ENCODE measurements around the gene CRYGD. TPM values are rescaled to one million over a fixed set of nuclear protein-coding genes. Genes with fewer than 3 reads are reported as not detected.

The CRYGD gene
- total and polyA plus RNA-seq, 9 of the 15 experiments (the other 6 are each of a cell fraction or from before 2014, with no cell fraction given) = not detected

DNA sequence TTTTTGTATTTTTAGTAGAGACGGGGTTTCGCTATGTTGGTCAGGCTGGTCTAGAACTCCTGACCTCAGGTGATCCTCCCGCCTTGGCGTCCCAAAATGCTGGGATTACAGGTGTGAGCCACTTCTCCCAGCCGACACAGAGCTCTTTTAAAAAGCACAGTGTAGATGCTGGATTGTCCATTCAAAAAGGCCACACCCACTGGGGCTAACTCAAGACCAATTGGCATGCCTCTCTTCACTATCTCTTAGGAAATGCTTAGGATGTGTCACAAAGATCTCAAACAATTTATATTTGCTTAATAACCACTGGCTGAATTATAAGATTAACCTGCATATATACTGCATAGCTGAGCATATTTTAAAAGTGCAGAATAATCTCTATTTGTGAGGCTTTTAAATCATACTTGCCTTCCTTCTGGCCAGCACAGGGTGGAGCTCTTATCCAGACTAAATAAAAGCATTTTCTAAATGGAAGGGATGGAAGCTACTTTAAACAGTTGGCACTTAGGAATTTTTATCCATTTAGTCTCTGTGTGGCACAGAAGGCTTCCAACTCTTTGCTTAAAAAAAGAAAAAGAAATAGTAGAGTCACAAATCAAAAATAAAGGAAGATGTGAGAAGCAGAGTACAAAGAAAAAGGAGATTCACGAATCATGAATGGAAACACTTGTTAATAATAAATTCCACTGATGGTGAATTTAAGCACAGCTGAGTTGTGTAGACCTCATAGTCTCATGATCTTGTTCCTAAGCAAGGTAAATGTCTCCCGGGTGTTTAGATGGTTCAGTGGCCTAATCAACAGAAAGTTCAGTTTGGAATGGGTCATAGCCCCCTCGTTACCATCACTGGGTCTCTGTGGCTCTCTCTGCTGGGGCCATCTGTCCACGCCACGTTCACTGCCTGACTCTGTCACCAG lies 22.4 kb downstream of the CRYGD start:
- Histone ChIP-seq H3K9me1 (ENCODE audit: control insufficient read depth, insufficient read depth, low read length) (no peaks in the 10 kb centered on the region), H3K27me3 (ENCODE audit: control insufficient read depth in 2 of 2, insufficient read depth in 2 of 2, low read length in 2 of 2) (0 out of 5 replicates have a peak, but pooled peaks cover 0 to 4% of the 10 kb centered on the region in 2 experiments), H3K27ac (ENCODE audit: extremely low read depth, low read depth, low read length) (no peak overlapping the region), H3K79me2 (ENCODE audit: control insufficient read depth, insufficient read depth, low read length) (no peaks in the 10 kb centered on the region), H3K4me1 (replicated peaks in 1 of 2; ENCODE audit: control insufficient read depth in 2 of 2, insufficient read depth in 2 of 2, low read length in 2 of 2) (no peaks in the 10 kb centered on the region), H3K9ac (ENCODE audit: insufficient read depth in 1 of 2, low read depth in 2 of 2, low read length in 2 of 2) (no peak overlapping the region), H3K9me3 (replicated peaks; ENCODE audit: control insufficient read depth, insufficient read depth, low read depth, low read length) (no peaks in the 10 kb centered on the region), H3K4me2 (ENCODE audit: insufficient read depth, low read length) (no peak overlapping the region), H3K36me3 (ENCODE audit: control insufficient read depth, insufficient read depth, low read length) (no peaks in the 10 kb centered on the region), H2AFZ (ENCODE audit: low read depth, low read length) (0 out of 2 replicates have a peak overlapping the region, but pooled peaks have one; percentile 16), H3K4me3 (no peak overlapping the region), H4K20me1 (replicated peaks; ENCODE audit: control insufficient read depth, insufficient read depth, low read length) (no peaks in the 10 kb centered on the region)
- TF ChIP-seq, protein P1, sequence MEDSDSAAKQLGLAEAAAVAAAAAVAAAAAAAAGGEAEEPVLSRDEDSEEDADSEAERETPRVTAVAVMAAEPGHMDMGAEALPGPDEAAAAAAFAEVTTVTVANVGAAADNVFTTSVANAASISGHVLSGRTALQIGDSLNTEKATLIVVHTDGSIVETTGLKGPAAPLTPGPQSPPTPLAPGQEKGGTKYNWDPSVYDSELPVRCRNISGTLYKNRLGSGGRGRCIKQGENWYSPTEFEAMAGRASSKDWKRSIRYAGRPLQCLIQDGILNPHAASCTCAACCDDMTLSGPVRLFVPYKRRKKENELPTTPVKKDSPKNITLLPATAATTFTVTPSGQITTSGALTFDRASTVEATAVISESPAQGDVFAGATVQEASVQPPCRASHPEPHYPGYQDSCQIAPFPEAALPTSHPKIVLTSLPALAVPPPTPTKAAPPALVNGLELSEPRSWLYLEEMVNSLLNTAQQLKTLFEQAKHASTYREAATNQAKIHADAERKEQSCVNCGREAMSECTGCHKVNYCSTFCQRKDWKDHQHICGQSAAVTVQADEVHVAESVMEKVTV (CRISPR knock-in tag; IDR thresholded peaks at IDR 0.05) = peak; percentile 33; the same call in 1 of the 2 replicates
- TF ChIP-seq RAD21 (CRISPR knock-in tag; conservative IDR thresholded peaks at IDR 0.05 in 1 of 2, IDR thresholded peaks at IDR 0.05 in 1 of 2) (peak; percentile 56 to 64), CTCF (IDR thresholded peaks at IDR 0.05 in 2 of 3, conservative IDR thresholded peaks at IDR 0.05 in 1 of 3; ENCODE audit: insufficient read depth in 2 of 3, low read depth in 1 of 3, low read length in 3 of 3) (peak; percentile 14 to 62 (median 41); a peak in 5 of 6 replicates), SMARCB1 (IDR thresholded peaks at IDR 0.05; ENCODE audit: insufficient read length, low read depth) (no peak)
- TF ChIP-seq, protein P2, sequence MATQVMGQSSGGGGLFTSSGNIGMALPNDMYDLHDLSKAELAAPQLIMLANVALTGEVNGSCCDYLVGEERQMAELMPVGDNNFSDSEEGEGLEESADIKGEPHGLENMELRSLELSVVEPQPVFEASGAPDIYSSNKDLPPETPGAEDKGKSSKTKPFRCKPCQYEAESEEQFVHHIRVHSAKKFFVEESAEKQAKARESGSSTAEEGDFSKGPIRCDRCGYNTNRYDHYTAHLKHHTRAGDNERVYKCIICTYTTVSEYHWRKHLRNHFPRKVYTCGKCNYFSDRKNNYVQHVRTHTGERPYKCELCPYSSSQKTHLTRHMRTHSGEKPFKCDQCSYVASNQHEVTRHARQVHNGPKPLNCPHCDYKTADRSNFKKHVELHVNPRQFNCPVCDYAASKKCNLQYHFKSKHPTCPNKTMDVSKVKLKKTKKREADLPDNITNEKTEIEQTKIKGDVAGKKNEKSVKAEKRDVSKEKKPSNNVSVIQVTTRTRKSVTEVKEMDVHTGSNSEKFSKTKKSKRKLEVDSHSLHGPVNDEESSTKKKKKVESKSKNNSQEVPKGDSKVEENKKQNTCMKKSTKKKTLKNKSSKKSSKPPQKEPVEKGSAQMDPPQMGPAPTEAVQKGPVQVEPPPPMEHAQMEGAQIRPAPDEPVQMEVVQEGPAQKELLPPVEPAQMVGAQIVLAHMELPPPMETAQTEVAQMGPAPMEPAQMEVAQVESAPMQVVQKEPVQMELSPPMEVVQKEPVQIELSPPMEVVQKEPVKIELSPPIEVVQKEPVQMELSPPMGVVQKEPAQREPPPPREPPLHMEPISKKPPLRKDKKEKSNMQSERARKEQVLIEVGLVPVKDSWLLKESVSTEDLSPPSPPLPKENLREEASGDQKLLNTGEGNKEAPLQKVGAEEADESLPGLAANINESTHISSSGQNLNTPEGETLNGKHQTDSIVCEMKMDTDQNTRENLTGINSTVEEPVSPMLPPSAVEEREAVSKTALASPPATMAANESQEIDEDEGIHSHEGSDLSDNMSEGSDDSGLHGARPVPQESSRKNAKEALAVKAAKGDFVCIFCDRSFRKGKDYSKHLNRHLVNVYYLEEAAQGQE (IDR thresholded peaks at IDR 0.05; ENCODE audit: borderline replicate concordance) = peak; percentile 42
- TF ChIP-seq, protein P2 (CRISPR knock-in tag; IDR thresholded peaks at IDR 0.05; ENCODE audit: low read depth) = no peak
- POLR2A ChIA-PET = interaction anchor here (0.9 to 1.0 kb wide), 3 partner anchors 12 to 213 kb away, joined by 3 read pairs; no protein-coding TSS in a partner anchor
- ATAC-seq (peak; percentile 79), FAIRE-seq (no peak), DNase-seq (ENCODE audit: extremely low read depth in 1 of 4, low spot score in 3 of 4) (peak in 2 of 4 experiments; percentile 9 to 13)
- in situ Hi-C loops (cut with MboI) = no loop called here
- intact Hi-C loops (cut with micrococcal nuclease) = loop anchor here (1.0 to 5.0 kb wide), 3 partner anchors 73 to 271 kb away; partner anchors contain the start of gene PIKFYVE
- WGBS (ENCODE audit: insufficient coverage, low coverage, missing lambda C conversion rate) = 29% methylated on average over 9 of the region's 10 CpGs
- no TSS peak for BruUV-seq (replicated peaks)
- CTCF ChIA-PET (ENCODE audit: low intra/inter-chr PET ratio) = interaction anchor here (0.7 kb wide), 1 partner anchor 85 kb away, joined by 3 read pairs; no protein-coding TSS in a partner anchor

Data from K562 (cell line).